ENCODE measurements around the gene TMTC4.
"Not testable (repeated sequence)": the region's sequence is repeated elsewhere in the genome, so short reads cannot be mapped to it uniquely, and the experiment has no call there.

- TF ChIP-seq CTCF, EZH2, EZH2phosphoT487 (IDR thresholded peaks at IDR 0.05): not testable (repeated sequence)
Observed at GRCh38 chr13:100698331-100698730, 23.7 kb upstream of the TMTC4 start.
